ENCODE data around the gene NES. TPM values are rescaled to one million over a fixed set of nuclear protein-coding genes. Genes with fewer than 3 reads are reported as not detected.
A peak's percentile ranks its signal among the peaks of the same experiment; 100 is the strongest.

NES gene
- total and polyA plus RNA-seq, 11 donors, result 59.7 to 499 (median 158) TPM

DNA sequence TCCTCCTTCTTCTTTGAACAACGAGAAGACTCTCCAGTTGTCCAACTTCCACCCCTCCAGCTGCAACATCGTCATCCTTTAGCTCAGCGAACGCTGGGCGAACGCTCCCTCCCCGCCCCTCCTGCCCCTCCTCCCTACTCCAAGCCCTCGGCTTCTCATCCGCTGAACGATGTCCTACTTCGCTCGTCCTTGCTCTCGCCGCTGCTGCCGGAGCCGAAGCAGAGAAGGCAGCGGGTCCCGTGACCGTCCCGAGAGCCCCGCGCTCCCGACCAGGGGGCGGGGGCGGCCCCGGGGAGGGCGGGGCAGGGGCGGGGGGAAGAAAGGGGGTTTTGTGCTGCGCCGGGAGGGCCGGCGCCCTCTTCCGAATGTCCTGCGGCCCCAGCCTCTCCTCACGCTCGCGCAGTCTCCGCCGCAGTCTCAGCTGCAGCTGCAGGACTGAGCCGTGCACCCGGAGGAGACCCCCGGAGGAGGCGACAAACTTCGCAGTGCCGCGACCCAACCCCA lies 35.4 kb downstream of the NES start, which contains the start of gene BCAN:
BCAN (plus strand) TSS at position 357 of the 504 bp plus-strand sequence. CDS start 3,938 bp downstream, outside the sequence.
- no peaks in the 10 kb centered on the region for H3K9me3 ChIP-seq
- intact Hi-C loops (cut with DNase I), result no loop called here
- DNase-seq (peak in 3 of 5 donors; percentile 41 to 60 (median 49)), ATAC-seq (peak; percentile 49 to 74 (median 56))
- peak within 1 kb of the TSS; percentile 14 to 51 (median 46) for H3K4me3 ChIP-seq
- WGBS, 4 donors, result 0 to 4% (median 1%) methylated on average over 20 to 46 of the region's 46 CpGs
- H3K27me3 ChIP-seq, result peaks cover 24 to 92% (median 69%) of the 10 kb centered on the region in 9 donors
- no peaks in the 10 kb centered on the region for H3K36me3 ChIP-seq
- H3K4me1 ChIP-seq, result peaks cover 0 to 19% (median 13%) of the 10 kb centered on the region in 12 donors
- H3K27ac ChIP-seq, result no peak within 1 kb of the TSS
- no peak for TF ChIP-seq POLR2A (IDR thresholded peaks at IDR 0.05)
- TF ChIP-seq, protein P1, sequence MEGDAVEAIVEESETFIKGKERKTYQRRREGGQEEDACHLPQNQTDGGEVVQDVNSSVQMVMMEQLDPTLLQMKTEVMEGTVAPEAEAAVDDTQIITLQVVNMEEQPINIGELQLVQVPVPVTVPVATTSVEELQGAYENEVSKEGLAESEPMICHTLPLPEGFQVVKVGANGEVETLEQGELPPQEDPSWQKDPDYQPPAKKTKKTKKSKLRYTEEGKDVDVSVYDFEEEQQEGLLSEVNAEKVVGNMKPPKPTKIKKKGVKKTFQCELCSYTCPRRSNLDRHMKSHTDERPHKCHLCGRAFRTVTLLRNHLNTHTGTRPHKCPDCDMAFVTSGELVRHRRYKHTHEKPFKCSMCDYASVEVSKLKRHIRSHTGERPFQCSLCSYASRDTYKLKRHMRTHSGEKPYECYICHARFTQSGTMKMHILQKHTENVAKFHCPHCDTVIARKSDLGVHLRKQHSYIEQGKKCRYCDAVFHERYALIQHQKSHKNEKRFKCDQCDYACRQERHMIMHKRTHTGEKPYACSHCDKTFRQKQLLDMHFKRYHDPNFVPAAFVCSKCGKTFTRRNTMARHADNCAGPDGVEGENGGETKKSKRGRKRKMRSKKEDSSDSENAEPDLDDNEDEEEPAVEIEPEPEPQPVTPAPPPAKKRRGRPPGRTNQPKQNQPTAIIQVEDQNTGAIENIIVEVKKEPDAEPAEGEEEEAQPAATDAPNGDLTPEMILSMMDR (IDR thresholded peaks at IDR 0.05), result no peak

DNA sequence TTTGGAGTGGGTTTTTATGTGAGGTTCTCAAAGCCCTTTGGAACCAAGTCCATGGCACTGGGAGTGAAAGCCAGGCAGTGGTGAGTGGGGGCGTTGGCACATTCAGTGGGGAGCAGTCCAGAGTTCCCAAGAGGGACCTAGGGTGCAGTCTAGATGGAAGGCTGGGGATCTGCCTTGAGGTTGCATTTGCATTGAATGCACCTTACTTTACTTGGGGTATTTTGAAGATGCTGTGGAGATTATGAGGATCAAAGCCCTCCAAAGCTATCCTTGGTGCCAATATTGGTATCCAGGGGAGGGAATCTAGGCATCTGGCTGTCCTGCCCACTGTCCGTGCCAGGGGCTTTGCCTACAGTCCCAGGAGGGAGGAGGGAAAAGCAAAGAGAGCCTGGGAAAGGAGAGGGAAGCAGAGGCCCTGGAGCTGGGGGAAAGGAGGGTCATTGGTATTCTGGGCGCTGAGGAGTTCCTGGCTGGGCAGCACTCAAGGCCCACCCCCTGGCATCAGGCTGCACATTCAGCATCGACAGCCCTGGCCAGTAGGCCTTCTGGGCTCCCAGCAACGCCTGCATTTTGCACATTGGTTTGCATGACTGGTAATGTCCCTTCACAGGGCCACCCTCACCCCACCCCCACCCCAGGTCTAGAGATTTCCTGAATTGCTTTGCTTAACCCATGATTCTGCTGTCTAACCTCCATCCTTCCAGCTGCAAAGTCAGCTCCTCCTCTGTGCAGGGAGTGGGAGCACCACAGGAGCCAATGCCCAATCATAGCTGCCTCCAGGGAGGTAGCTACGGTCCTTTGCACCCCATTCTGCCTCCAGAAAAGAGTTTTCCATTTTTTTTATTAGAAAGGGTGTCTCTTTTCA lies 36.1 kb downstream of the NES start:
- peak overlapping the region in 7 of 12 donors; percentile 45 to 51 (median 47) for H3K4me3 ChIP-seq
- intact Hi-C loops (cut with DNase I), result no loop called here
- TF ChIP-seq, protein P1 (IDR thresholded peaks at IDR 0.05), result no peak
- TF ChIP-seq POLR2A (IDR thresholded peaks at IDR 0.05), result no peak
- H3K27ac ChIP-seq, result no peak overlapping the region
- DNase-seq (no peak), ATAC-seq (no peak)
- peaks cover 24 to 91% (median 63%) of the 10 kb centered on the region in 9 donors for H3K27me3 ChIP-seq
- H3K36me3 ChIP-seq, result no peaks in the 10 kb centered on the region
- peaks cover 0 to 19% (median 13%) of the 10 kb centered on the region in 12 donors for H3K4me1 ChIP-seq
- WGBS, 4 donors, result 34 to 56% (median 45%) methylated on average over 6 of the region's 6 CpGs
- H3K9me3 ChIP-seq, result no peaks in the 10 kb centered on the region

DNA sequence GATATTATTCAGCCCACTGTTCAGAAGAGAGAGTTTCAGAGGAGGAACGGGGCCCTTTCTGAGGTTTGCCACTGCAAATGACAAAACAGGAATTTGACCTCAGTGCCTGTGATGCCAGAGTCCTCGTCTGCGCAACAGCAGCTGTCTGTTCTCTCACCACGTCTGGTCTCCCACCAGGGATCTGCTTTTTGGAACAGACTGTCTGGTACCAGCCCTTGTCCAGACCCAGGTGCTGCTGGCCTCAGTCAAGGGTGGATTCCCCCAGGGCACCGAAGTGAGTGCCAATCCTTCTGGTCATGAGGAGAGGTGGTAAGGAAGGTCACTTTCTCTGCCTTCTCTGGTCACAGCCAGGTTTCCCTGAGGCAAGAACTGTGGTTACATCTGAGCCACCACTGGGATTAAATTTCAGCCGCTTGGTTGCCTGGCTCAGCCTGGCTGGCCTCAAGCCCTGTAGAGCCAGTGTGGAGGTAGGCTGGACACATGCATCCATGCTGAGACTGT lies 37.6 kb downstream of the NES start:
- no peak for ATAC-seq
- TF ChIP-seq POLR2A (IDR thresholded peaks at IDR 0.05), result no peak
- TF ChIP-seq, protein P1 (IDR thresholded peaks at IDR 0.05), result no peak
- 60 to 63% (median 61%) methylated on average over 6 of the region's 6 CpGs for WGBS, 4 donors
- Histone ChIP-seq H3K36me3 (no peaks in the 10 kb centered on the region), H3K4me3 (no peak overlapping the region), H3K27me3 (peaks cover 24 to 88% (median 51%) of the 10 kb centered on the region in 9 donors), H3K9me3 (no peaks in the 10 kb centered on the region), H3K4me1 (peaks cover 0 to 19% (median 13%) of the 10 kb centered on the region in 12 donors), H3K27ac (no peak overlapping the region)
- DNase-seq, result no peak
- intact Hi-C loops (cut with DNase I), result no loop called here

Measured in heart left ventricle (tissue), 16 donors.